Nephron (organoid): ENCODE results near the gene ARID3A.
"Not testable (repeated sequence)": the region's sequence is repeated elsewhere in the genome, so short reads cannot be mapped to it uniquely, and the experiment has no call there.

Experiments
- H3K27ac Mint-ChIP-seq, 3 experiments: 2 replicates each; pipeline ENCODE4 v1.8.0; 2020; ENCODE audit warnings: mixed read lengths in 3 of 3, mild to moderate bottlenecking in 2 of 3, moderate library complexity in 1 of 3
- H3K27me3 Mint-ChIP-seq: 2 replicates; pipeline ENCODE4 v1.8.0; 2021; ENCODE audit warnings: low read depth, mild to moderate bottlenecking, moderate library complexity, mixed read lengths
- H3K36me3 Mint-ChIP-seq: 2 replicates; pipeline ENCODE4 v1.8.0; 2020; ENCODE audit warnings: low read depth, mixed read lengths
- H3K4me1 Mint-ChIP-seq: 2 replicates; pipeline ENCODE4 v1.8.0; 2020; ENCODE audit warnings: mixed read lengths
- H3K4me3 Mint-ChIP-seq, 3 experiments: 2 replicates each; pipeline ENCODE4 v1.8.0; 2020; ENCODE audit warnings: mild to moderate bottlenecking in 3 of 3, mixed read lengths in 3 of 3, moderate library complexity in 2 of 3
- H3K9me3 Mint-ChIP-seq: 2 replicates; pipeline ENCODE4 v1.8.0; 2020; ENCODE audit warnings: mixed read lengths
- CTCF ChIP-seq, 3 experiments: fragments of 200-600 bp; sonication (generic); IDR thresholded peaks; one replicate each; pipeline ENCODE4 v1.5.0; 2021; ENCODE audit warnings: antibody characterized with exemption in 3 of 3; ENCODE audit not compliant: unreplicated experiment in 3 of 3

The ARID3A gene

DNA sequence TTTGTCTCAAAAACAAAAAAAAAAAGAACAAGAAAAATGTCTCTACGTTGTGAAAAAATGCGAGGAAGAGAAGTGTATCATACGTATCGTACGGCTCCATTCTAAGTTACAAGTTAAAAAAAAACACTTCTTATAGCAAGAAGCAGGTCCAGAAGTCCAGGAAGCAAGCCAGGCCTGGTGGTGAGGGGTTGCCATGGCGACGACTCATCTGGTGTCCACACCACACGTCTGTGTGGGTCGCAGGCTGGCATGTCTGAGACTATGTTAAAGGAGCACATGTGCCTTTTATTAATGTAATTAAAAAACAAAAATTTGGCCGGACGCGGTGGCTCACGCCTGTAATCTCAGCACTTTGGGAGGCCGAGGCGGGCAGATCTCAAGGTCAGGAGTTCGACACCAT is 38.8 kb upstream of the ARID3A start:
- Mint-ChIP-seq H3K9me3 (no peaks in the 10 kb centered on the region), H3K4me1 (no peaks in the 10 kb centered on the region), H3K36me3 (peaks cover 26% of the 10 kb centered on the region), H3K27ac (peak overlapping the region in 1 of 3 experiments; percentile 57), H3K4me3 (peak overlapping the region in 1 of 3 experiments; percentile 9), H3K27me3 (no peaks in the 10 kb centered on the region)
- no peak for TF ChIP-seq CTCF (IDR thresholded peaks at IDR 0.05; ENCODE audit: unreplicated experiment in 3 of 3)

GRCh38 chr19:887599-887998 is 38.2 kb upstream of the ARID3A start:
- no peaks in the 10 kb centered on the region for H3K27me3 Mint-ChIP-seq
- no peak for TF ChIP-seq CTCF (IDR thresholded peaks at IDR 0.05; ENCODE audit: unreplicated experiment in 3 of 3)
- no peaks in the 10 kb centered on the region for H3K9me3 Mint-ChIP-seq
- H3K36me3 Mint-ChIP-seq: peaks cover 22% of the 10 kb centered on the region
- H3K27ac Mint-ChIP-seq: no peak overlapping the region
- no peaks in the 10 kb centered on the region for H3K4me1 Mint-ChIP-seq
- peak overlapping the region in 1 of 3 experiments; percentile 26 for H3K4me3 Mint-ChIP-seq

DNA sequence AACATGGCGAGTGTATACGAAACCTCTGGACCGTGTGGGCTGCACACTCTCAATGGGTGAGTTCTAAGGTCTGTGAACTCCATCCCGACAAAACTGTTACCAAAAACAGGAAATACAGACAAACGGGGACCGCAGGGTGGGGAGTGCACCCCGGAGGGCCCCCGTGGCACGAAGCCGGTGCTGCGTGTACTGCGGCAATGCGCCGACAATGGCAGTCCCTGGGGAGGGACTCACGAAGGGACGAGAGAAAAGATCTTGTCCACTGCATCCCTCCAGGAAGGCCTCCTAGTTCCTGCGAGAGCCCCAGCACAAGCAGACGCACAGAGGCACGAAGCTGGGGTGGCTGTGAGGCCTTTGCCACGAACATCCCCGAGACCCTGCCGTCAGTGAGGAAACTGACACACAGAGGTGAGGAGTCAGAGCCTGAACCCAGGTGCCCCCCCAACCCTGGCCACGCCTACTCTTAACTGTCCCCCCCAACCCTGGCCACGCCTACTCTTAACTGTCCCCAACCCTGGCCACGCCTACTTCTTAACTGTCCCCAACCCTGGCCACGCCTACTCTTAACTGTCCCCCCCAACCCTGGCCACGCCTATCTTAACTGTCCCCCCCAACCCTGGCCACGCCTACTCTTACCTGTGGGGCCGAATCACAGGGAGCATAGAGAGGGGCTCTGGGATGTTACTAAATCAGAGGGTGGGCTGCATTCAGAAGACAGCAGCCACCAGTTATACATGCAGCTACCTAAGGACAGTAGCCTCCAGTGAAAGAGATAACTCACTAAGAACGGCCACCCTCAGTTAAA is 37.1 kb upstream of the ARID3A start:
- peak overlapping the region in 1 of 3 experiments; percentile 13 for H3K27ac Mint-ChIP-seq
- no peaks in the 10 kb centered on the region for H3K9me3 Mint-ChIP-seq
- H3K27me3 Mint-ChIP-seq: no peaks in the 10 kb centered on the region
- peaks cover 5% of the 10 kb centered on the region for H3K4me1 Mint-ChIP-seq
- TF ChIP-seq CTCF (IDR thresholded peaks at IDR 0.05; ENCODE audit: unreplicated experiment in 3 of 3): no peak
- H3K36me3 Mint-ChIP-seq: peaks cover 22% of the 10 kb centered on the region
- H3K4me3 Mint-ChIP-seq: peak overlapping the region; percentile 61 to 84 (median 82)

- Mint-ChIP-seq H3K27me3 (no peaks in the 10 kb centered on the region), H3K9me3 (no peaks in the 10 kb centered on the region), H3K4me1 (peaks cover 5% of the 10 kb centered on the region), H3K4me3 (peak overlapping the region; percentile 52 to 72 (median 70)), H3K36me3 (peaks cover 22% of the 10 kb centered on the region), H3K27ac (peak overlapping the region in 1 of 3 experiments; percentile 13)
- TF ChIP-seq CTCF (IDR thresholded peaks at IDR 0.05; ENCODE audit: unreplicated experiment in 3 of 3): no peak
Observed at GRCh38 chr19:889662-890295, 36.1 kb upstream of the ARID3A start.

DNA sequence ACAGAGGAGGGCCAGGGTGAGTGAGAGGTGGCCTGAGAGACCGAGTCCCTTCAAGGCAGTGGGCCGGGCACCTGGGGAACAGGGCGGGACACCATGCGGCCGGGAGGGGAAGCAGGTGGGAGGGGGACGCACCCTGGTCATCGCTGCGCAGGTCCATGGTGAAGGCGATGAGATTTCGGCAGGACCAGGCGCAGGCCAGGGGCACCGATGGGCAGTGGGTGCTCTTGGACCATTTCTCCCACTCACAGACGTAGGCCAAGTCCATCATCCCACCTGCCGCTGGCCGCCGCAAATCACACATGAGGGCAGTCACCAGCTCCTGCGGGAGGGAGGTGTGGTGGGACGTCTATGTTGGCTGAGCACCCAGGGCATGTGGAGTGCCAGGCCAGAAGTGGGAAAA is 35.0 kb upstream of the ARID3A start:
- Mint-ChIP-seq H3K4me1 (peaks cover 5% of the 10 kb centered on the region), H3K4me3 (peak overlapping the region; percentile 81 to 86 (median 82)), H3K27me3 (no peaks in the 10 kb centered on the region), H3K36me3 (peaks cover 22% of the 10 kb centered on the region), H3K27ac (peak overlapping the region in 1 of 3 experiments; percentile 73), H3K9me3 (no peaks in the 10 kb centered on the region)
- no peak for TF ChIP-seq CTCF (IDR thresholded peaks at IDR 0.05; ENCODE audit: unreplicated experiment in 3 of 3)

DNA sequence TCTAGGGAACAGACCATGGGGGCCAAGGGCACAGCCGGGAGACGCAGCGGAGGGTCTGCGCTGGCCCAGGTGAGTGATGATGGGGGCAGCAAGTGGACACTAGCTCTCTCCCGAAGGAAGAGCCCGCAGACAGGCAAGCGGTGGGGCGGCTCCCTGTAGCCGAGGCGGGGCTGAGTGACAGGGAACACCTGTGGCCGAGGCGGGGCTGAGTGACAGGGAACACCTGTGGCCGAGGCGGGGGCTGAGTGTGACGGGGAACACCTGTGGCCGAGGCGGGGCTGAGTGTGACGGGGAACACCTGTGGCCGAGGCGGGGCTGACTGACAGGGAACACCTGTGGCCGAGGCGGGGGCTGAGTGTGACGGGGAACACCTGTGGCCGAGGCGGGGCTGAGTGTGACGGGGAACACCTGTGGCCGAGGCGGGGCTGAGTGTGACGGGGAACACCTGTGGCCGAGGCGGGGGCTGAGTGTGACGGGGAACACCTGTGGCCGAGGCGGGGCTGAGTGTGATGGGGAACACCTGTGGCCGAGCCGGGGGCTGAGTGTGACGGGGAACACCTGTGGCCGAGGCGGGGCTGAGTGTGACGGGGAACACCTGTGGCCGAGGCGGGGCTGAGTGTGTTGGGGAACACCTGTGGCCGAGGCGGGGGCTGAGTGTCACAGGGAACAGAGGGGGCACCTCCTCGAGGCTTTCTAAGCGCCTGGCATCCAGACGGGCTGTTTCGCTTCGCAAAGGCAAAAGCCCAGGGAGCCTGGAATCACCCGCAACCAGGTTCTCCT is 34.2 kb upstream of the ARID3A start:
- Mint-ChIP-seq H3K36me3 (peaks cover 19% of the 10 kb centered on the region), H3K4me3 (peak overlapping the region; percentile 91 to 94 (median 93)), H3K27ac (peak overlapping the region in 2 of 3 experiments; percentile 99 to 100)
- H3K27me3 Mint-ChIP-seq, H3K4me1 Mint-ChIP-seq, H3K9me3 Mint-ChIP-seq: not testable (repeated sequence)
